Thoracic aorta (tissue), 2 donors: Measurements from ENCODE around the gene CCDC89. TPM values are rescaled to one million over a fixed set of nuclear protein-coding genes. Genes with fewer than 3 reads are reported as not detected.

Experiments
- ATAC-seq: fragments of 150-250 bp; one replicate; pipeline ENCODE4 v1.8.0; 2017; ENCODE audit warnings: low read depth; ENCODE audit not compliant: insufficient number of reproducible peaks, low FRiP score
- DNase-seq: peaks from one replicate; pipeline ENCODE4 v3.0.0-alpha.2; 2020; ENCODE audit warnings: low spot score
- H3K27ac ChIP-seq, 2 donors: fragments of 200-600 bp; sonication (generic); 1 replicate in 1 of 2; 2 replicates in 1 of 2; pipeline ENCODE4 v1.5.1; 2016; ENCODE audit warnings: mild to moderate bottlenecking in 2 of 2, moderate library complexity in 2 of 2
- H3K27me3 ChIP-seq: fragments of 200-600 bp; sonication (generic); replicated peaks from 2 replicates; pipeline ENCODE4 v1.6.0; 2016; ENCODE audit warnings: mild to moderate bottlenecking; ENCODE audit not compliant: insufficient read depth
- H3K36me3 ChIP-seq: fragments of 200-600 bp; sonication (generic); one replicate; pipeline ENCODE4 v1.5.1; 2016
- H3K4me1 ChIP-seq, 2 donors: fragments of 200-600 bp; sonication (generic); 1 replicate in 1 of 2; 2 replicates in 1 of 2; pipeline versions ENCODE4 v1.5.1 to v1.6.0; 2016; ENCODE audit warnings: low read depth in 2 of 2, mild to moderate bottlenecking in 1 of 2; ENCODE audit not compliant: control insufficient read depth in 1 of 2
- H3K4me3 ChIP-seq: fragments of 200-600 bp; sonication (generic); 2 replicates; pipeline ENCODE4 v1.5.1; 2016; ENCODE audit warnings: mild to moderate bottlenecking
- H3K9me3 ChIP-seq: fragments of 200-600 bp; sonication (generic); 2 replicates; pipeline ENCODE4 v1.5.1; 2016
- CTCF ChIP-seq: fragments of 200-600 bp; sonication (generic); IDR thresholded peaks from one replicate; pipeline ENCODE4 v1.5.1; 2019; ENCODE audit warnings: antibody characterized with exemption
- total RNA-seq, 2 donors: library from RNA; depleted of rRNA; stranded (reverse); fragments of >200 nt; gene quantifications; one replicate each; pipeline versions ENCODE4 v1.1.0 to v1.2.3, GENCODE V29; 2016

Gene CCDC89
- total RNA-seq, 2 donors from 2014 or later: 0.81 to 2.3 TPM

DNA sequence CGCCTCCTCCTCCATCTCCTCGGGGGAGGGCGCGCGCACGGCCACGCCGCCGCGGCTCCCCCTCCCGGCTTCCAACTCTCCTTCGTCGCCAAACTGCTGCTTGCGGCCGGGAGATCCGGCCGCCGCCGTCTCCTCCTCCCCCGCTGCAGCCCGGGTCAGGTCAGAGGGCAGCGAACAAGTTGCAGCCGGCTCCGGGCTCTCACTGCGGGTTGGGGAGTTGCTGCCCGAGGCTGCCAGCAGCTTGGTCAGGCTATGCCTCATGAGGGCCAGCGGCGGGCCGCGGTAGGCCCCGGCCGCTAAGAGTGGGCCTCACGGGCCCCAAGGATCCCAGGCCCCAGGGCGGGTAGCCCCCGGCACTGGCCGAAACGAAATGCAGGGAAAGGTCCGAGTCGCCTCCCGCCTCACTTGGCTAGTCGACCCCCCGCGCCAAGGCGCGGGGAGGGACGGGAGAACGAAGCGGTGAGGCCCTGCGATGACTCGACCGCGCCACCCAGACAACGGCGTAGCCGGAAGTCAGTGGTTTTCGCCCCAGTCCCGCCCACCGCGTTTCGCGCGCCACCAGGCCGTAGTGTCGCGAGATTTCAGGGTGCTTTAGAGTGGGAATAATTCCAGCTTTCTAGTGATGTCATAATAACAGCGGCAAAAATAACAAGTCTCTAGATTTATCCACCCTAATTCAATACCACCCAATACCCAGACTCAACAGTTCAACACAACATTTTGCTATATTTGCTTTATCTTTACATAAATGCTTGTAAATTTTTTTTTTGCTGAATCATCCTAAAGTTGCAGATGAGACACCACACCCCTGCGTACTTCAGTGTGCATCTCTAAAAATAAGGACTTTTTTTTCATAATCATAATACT is 21.1 kb downstream of the CCDC89 start, which contains the start of gene CREBZF:
CREBZF (minus strand) TSS at position 515 of the 867 bp plus-strand sequence; CDS start at position 261, 254 bp downstream.
- no peak for TF ChIP-seq CTCF
- peak; percentile 91 for ATAC-seq
- peak; percentile 58 for DNase-seq
- peak within 1 kb of the TSS; percentile 89 for H3K4me3 ChIP-seq
- H3K27ac ChIP-seq: peak within 1 kb of the TSS; percentile 94 to 99
- no peaks in the 10 kb centered on the region for H3K27me3 ChIP-seq
- H3K36me3 ChIP-seq: no peaks in the 10 kb centered on the region
- H3K4me1 ChIP-seq: peaks cover 27 to 30% of the 10 kb centered on the region in 2 donors
- no peaks in the 10 kb centered on the region for H3K9me3 ChIP-seq

DNA sequence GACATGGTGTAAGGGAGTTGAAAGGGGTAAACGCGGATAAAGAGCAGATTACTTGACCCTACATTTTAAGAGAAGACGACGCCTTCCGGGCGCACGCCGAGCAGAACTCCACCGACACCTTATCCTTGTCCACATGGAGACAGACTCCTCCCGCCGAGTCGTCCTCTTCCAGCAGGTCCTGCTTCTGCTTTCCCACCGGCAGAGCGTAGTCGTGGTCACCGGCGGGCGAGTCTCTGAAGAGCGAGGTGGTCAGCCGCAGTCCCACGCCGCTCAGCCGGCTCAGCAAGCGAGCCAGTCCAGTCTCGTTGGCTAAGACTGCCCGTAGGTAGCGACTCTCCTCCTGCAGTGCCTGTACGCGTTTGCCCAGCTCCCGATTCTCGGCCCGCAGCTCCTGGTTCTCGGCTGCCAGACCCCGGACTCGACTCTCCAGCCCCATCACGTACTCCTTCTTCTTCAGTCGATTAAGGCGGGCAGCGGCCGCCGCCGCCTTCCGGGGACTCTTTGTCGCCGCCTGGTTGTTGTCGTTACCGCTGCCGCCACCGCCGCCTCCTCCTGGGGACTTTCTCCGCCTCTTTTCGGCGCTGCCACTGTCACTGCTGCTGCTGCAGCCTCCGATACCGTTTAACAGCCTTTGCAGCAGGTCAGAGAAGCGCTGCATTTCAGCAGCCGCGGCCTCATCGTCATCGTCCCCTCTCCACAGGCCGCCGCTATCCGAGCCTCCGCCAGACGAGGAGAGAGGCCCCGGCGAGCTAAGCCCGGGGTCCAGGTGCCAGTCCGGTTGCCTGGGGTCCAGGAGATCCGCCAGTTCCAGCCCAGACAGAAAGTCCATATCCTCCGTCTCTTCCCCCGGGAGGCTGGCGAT is 22.0 kb downstream of the CCDC89 start:
- H3K4me1 ChIP-seq: peaks cover 27 to 39% of the 10 kb centered on the region in 2 donors
- peak; percentile 49 for TF ChIP-seq CTCF
- peak overlapping the region; percentile 89 for H3K4me3 ChIP-seq
- H3K27me3 ChIP-seq: no peaks in the 10 kb centered on the region
- no peaks in the 10 kb centered on the region for H3K9me3 ChIP-seq
- ATAC-seq (peak; percentile 67), DNase-seq (peak; percentile 37)
- peak overlapping the region; percentile 94 to 99 for H3K27ac ChIP-seq
- H3K36me3 ChIP-seq: no peaks in the 10 kb centered on the region

- H3K36me3 ChIP-seq: no peaks in the 10 kb centered on the region
- no peaks in the 10 kb centered on the region for H3K27me3 ChIP-seq
- H3K27ac ChIP-seq: peak overlapping the region; percentile 94 to 99
- no peak for ATAC-seq
- H3K4me3 ChIP-seq: peak overlapping the region; percentile 89
- peaks cover 28 to 47% of the 10 kb centered on the region in 2 donors for H3K4me1 ChIP-seq
- no peak for DNase-seq
- TF ChIP-seq CTCF: no peak
- H3K9me3 ChIP-seq: no peaks in the 10 kb centered on the region
These were observed 22.8 kb downstream of the CCDC89 start for GRCh38 chr11:85663080-85663752.

DNA sequence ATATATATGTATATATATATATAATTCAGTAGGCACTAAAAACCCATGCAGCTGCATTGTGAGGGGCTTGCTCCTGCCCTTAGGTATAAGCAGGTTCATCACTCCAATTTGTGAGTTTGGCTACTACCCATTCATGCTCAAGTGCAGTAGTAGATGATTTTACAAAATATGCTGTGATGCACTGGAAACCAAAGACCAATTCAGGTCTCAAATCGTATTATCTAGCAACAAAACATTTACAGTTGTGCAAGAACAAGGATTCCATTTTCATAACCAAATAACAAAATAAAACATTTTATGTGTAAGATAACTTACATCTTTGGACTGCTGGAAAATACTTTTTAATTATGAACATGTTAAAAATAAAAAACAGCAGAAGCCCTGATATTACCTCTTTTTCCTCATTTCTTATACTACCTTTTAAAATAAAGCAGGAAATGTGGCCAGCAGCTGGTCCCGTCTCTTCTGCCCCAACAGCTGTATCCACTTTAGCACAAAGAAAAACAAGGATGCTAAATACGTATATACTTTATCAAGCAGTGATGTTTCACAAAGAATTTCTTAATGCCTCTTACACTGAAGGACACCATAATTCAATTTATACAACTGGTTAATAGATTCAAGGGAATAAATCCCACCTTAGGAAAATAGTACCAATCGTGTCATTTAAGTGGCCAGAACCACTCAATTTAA is 23.9 kb downstream of the CCDC89 start:
- Histone ChIP-seq H3K4me1 (peaks cover 33 to 52% of the 10 kb centered on the region in 2 donors), H3K4me3 (peak overlapping the region; percentile 89), H3K36me3 (no peaks in the 10 kb centered on the region), H3K27ac (no peak overlapping the region), H3K27me3 (no peaks in the 10 kb centered on the region), H3K9me3 (no peaks in the 10 kb centered on the region)
- DNase-seq: no peak
- TF ChIP-seq CTCF: no peak
- ATAC-seq: no peak
